ENCODE measurements around the gene RNASEH2A. TPM values are rescaled to one million over a fixed set of nuclear protein-coding genes. Genes with fewer than 3 reads are reported as not detected.

The RNASEH2A gene
- total and polyA plus RNA-seq, 2 of the 4 experiments (the other 2 are of a cell fraction), result 34.9 to 44.6 TPM

- H3K9me1 ChIP-seq (ENCODE audit: insufficient read depth, low read length), result peaks cover 13% of the 10 kb centered on the region
- H3K4me2 ChIP-seq (ENCODE audit: low read depth, low read length), result peak overlapping the region; percentile 87
- peak overlapping the region; percentile 91 for H2BK5ac ChIP-seq (ENCODE audit: low read depth, low read length, poor library complexity, severe bottlenecking)
- dilution Hi-C loops (cut with HindIII; ENCODE audit: low sequenced_read_pairs, unreplicated experiment), result no loop called here
- no TSS peak for BruUV-seq (replicated peaks)
- H3K9ac ChIP-seq (ENCODE audit: low read depth, low read length), result peak overlapping the region; percentile 80
- H2AK9ac ChIP-seq (replicated peaks; ENCODE audit: low read depth, low read length, poor library complexity), result peak overlapping the region; percentile 82
- H4K8ac ChIP-seq (ENCODE audit: low read depth in 2 of 2, low read length in 2 of 2), result peak overlapping the region; percentile 56 to 93
- H2BK120ac ChIP-seq (ENCODE audit: low read depth, low read length), result peak overlapping the region; percentile 86
- peak overlapping the region; percentile 93 for H3K23ac ChIP-seq (ENCODE audit: low read depth, low read length)
- H3K27ac ChIP-seq (ENCODE audit: insufficient read depth, low read length), result peak overlapping the region; percentile 89
- H4K91ac ChIP-seq (ENCODE audit: insufficient read depth, low read depth, low read length), result peak overlapping the region; percentile 94
- peak overlapping the region; percentile 27 for H3K4me3 ChIP-seq (ENCODE audit: insufficient read depth, low read depth, low read length)
- peak overlapping the region; percentile 64 for H2BK20ac ChIP-seq (ENCODE audit: low read depth, low read length)
- TF ChIP-seq RFX5 (IDR thresholded peaks at IDR 0.05; ENCODE audit: low read depth, low read length) (no peak), MAFK (IDR thresholded peaks at IDR 0.05; ENCODE audit: low read depth, low read length) (no peak)
- in situ Hi-C loops (cut with MboI; ENCODE audit: low sequenced_read_pairs), result loop anchor here (25.0 kb wide), 1 partner anchor 1048 kb away; no protein-coding TSS in a partner anchor
- H3K79me1 ChIP-seq (ENCODE audit: low read depth in 1 of 2, low read length in 2 of 2), result peaks cover 0 to 40% of the 10 kb centered on the region in 2 experiments; a peak in 2 of 4 replicates
- no peaks in the 10 kb centered on the region for H3K9me3 ChIP-seq (ENCODE audit: control insufficient read depth, insufficient read depth, low read length)
- POLR2A ChIA-PET (ENCODE audit: unreplicated experiment), result interaction anchor here (0.6 kb wide), 1 partner anchor 45 kb away, joined by 3 read pairs; no protein-coding TSS in a partner anchor
- H3K4ac ChIP-seq (ENCODE audit: low read depth, low read length), result peak overlapping the region; percentile 89
- peak overlapping the region; percentile 21; the same call in 2 of the 3 replicates for H2BK15ac ChIP-seq (ENCODE audit: low read depth, low read length)
- H3K36me3 ChIP-seq (ENCODE audit: control insufficient read depth, insufficient read depth, low read length), result no peaks in the 10 kb centered on the region
- H3K4me1 ChIP-seq (ENCODE audit: control insufficient read depth, insufficient read depth, low read length), result peaks cover 32% of the 10 kb centered on the region
- no peaks in the 10 kb centered on the region for H3K27me3 ChIP-seq (ENCODE audit: control insufficient read depth, insufficient read depth, low read length)
- H2AFZ ChIP-seq (replicated peaks; ENCODE audit: low read length, poor library complexity), result peak overlapping the region; percentile 81
- intact Hi-C loops (cut with micrococcal nuclease), result no loop called here
- peak overlapping the region; percentile 69 for H3K56ac ChIP-seq (ENCODE audit: extremely low read depth, insufficient read depth, low read length)
- peak overlapping the region; percentile 69 for H3K18ac ChIP-seq (ENCODE audit: low read depth, low read length)
- H2AK5ac ChIP-seq (ENCODE audit: low read depth, low read length), result peak overlapping the region; percentile 84
- DNase-seq (peak; percentile 18), ATAC-seq (ENCODE audit: low read depth) (no peak; the same call in 1 of the 2 replicates)
- peak overlapping the region; percentile 96 for H3K14ac ChIP-seq (replicated peaks; ENCODE audit: low read depth, low read length)
- H4K20me1 ChIP-seq (ENCODE audit: insufficient read depth, low read length), result peaks cover 20% of the 10 kb centered on the region
- CTCF ChIA-PET, result interaction anchor here (1.2 kb wide), 1 partner anchor 11 kb away, joined by 4 read pairs; no protein-coding TSS in a partner anchor
- peak overlapping the region; percentile 91 for H4K5ac ChIP-seq (ENCODE audit: low read depth, low read length)
- 0% methylated on average over 12 of the region's 46 CpGs; no CpG with 5 or more reads in 1 of the 2 experiments for WGBS, 2 experiments (ENCODE audit: extremely low coverage in 2 of 2, insufficient read length in 1 of 2)
These were observed 17.1 kb upstream of the RNASEH2A start for GRCh38 chr19:12789098-12789903.
